Peyer's patch (tissue), 4 donors: ENCODE results near the gene SLC38A2. TPM values are rescaled to one million over a fixed set of nuclear protein-coding genes. Genes with fewer than 3 reads are reported as not detected.

ENCODE experiments used
- DNase-seq, 3 donors: peaks; one replicate each; pipeline ENCODE4 v3.0.0-alpha.2; 2017 to 2019
- H3K27ac ChIP-seq, 4 donors: fragments of 200-600 bp; sonication (generic); one replicate each; pipeline ENCODE4 v1.5.1; 2016 to 2019
- H3K27me3 ChIP-seq, 2 donors: fragments of 200-600 bp; sonication (generic); one replicate each; pipeline ENCODE4 v1.5.1; 2019
- H3K36me3 ChIP-seq, 3 donors: fragments of 200-600 bp; sonication (generic); one replicate each; pipeline ENCODE4 v1.5.1; 2016 to 2019
- H3K4me1 ChIP-seq, 4 donors: fragments of 200-600 bp; sonication (generic); one replicate each; pipeline ENCODE4 v1.5.1; 2016 to 2019
- H3K4me3 ChIP-seq, 4 donors: fragments of 200-600 bp; sonication (generic); 1 replicate in 3 of 4; 2 replicates in 1 of 4; pipeline ENCODE4 v1.5.1; 2016 to 2019; ENCODE audit warnings: mild to moderate bottlenecking in 1 of 4
- H3K9me3 ChIP-seq, 4 donors: fragments of 200-600 bp; sonication (generic); one replicate each; pipeline ENCODE4 v1.5.1; 2016 to 2019; ENCODE audit warnings: mild to moderate bottlenecking in 1 of 4
- POLR2A ChIP-seq, 2 donors: fragments of 450-650 bp; IDR thresholded peaks; one replicate each; pipeline ENCODE4 v1.5.1; 2017; ENCODE audit warnings: antibody characterized with exemption in 2 of 2, mild to moderate bottlenecking in 2 of 2, moderate library complexity in 2 of 2
- total RNA-seq, 4 donors: library from RNA; depleted of rRNA; stranded (reverse); fragments of >200 nt; gene quantifications; one replicate each; pipeline ENCODE4 v1.1.0, GENCODE V29; 2016
- TF ChIP-seq, protein P1 (sequence below), 6 experiments: fragments of 450-650 bp in 4 of 6; fragments of 200-600 bp in 2 of 6; sonication (generic) in 1 of 6; IDR thresholded peaks; one replicate each; pipeline ENCODE4 v1.5.1; 2017 to 2019; ENCODE audit warnings: antibody characterized with exemption in 6 of 6, mild to moderate bottlenecking in 3 of 6, moderate library complexity in 1 of 6

The SLC38A2 gene
- total RNA-seq, 4 donors from 2014 or later, result 93.1 to 173 (median 134) TPM

GRCh38 chr12:46370380-46370734, 2.2 kb downstream of the SLC38A2 start:
- TF ChIP-seq, protein P1, sequence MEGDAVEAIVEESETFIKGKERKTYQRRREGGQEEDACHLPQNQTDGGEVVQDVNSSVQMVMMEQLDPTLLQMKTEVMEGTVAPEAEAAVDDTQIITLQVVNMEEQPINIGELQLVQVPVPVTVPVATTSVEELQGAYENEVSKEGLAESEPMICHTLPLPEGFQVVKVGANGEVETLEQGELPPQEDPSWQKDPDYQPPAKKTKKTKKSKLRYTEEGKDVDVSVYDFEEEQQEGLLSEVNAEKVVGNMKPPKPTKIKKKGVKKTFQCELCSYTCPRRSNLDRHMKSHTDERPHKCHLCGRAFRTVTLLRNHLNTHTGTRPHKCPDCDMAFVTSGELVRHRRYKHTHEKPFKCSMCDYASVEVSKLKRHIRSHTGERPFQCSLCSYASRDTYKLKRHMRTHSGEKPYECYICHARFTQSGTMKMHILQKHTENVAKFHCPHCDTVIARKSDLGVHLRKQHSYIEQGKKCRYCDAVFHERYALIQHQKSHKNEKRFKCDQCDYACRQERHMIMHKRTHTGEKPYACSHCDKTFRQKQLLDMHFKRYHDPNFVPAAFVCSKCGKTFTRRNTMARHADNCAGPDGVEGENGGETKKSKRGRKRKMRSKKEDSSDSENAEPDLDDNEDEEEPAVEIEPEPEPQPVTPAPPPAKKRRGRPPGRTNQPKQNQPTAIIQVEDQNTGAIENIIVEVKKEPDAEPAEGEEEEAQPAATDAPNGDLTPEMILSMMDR (IDR thresholded peaks at IDR 0.05), result no peak
- TF ChIP-seq POLR2A (IDR thresholded peaks at IDR 0.05), result no peak
- no peaks in the 10 kb centered on the region for H3K27me3 ChIP-seq
- DNase-seq, result no peak
- H3K4me3 ChIP-seq, result peak overlapping the region; percentile 81 to 94 (median 92)
- peak overlapping the region; percentile 96 to 98 (median 98) for H3K27ac ChIP-seq
- no peaks in the 10 kb centered on the region for H3K9me3 ChIP-seq
- H3K4me1 ChIP-seq, result peaks cover 0 to 59% (median 22%) of the 10 kb centered on the region in 4 donors
- peaks cover 0 to 58% (median 2%) of the 10 kb centered on the region in 3 donors for H3K36me3 ChIP-seq

GRCh38 chr12:46369474-46370379, 2.8 kb downstream of the SLC38A2 start:
- Histone ChIP-seq H3K27ac (peak overlapping the region; percentile 11 to 98 (median 96)), H3K9me3 (no peaks in the 10 kb centered on the region), H3K27me3 (no peaks in the 10 kb centered on the region), H3K36me3 (peaks cover 0 to 64% (median 2%) of the 10 kb centered on the region in 3 donors), H3K4me1 (peaks cover 0 to 65% (median 22%) of the 10 kb centered on the region in 4 donors), H3K4me3 (peak overlapping the region; percentile 81 to 94 (median 92))
- no peak for DNase-seq
- no peak for TF ChIP-seq POLR2A (IDR thresholded peaks at IDR 0.05)
- TF ChIP-seq, protein P1 (IDR thresholded peaks at IDR 0.05), result no peak

DNA sequence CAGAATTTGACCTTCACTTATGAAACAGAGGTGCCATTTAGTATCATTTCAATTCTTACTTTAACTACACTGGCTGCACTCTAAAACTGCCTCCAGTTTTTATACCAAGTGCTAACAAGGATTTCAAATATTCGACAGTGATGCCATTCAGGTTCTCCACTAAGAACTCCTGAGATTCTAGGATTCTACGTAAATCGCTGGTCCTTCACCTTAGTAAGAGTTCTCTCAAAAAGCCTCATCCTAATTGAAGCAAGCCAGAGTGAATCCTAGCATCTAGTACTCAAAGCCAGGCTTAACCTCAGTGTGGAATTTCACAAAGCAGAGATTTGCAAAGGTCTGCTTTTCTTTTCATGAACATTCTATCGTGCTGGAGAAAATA, 3.5 kb downstream of the SLC38A2 start:
- H3K36me3 ChIP-seq, result peaks cover 0 to 71% (median 5%) of the 10 kb centered on the region in 3 donors
- H3K27ac ChIP-seq, result peak overlapping the region in 2 of 4 donors; percentile 26 to 98
- DNase-seq, result no peak
- H3K9me3 ChIP-seq, result no peaks in the 10 kb centered on the region
- TF ChIP-seq, protein P1 (IDR thresholded peaks at IDR 0.05), result no peak
- no peaks in the 10 kb centered on the region for H3K27me3 ChIP-seq
- peak overlapping the region; percentile 22 to 94 (median 92) for H3K4me3 ChIP-seq
- H3K4me1 ChIP-seq, result peaks cover 0 to 65% (median 23%) of the 10 kb centered on the region in 4 donors

- no peak for TF ChIP-seq POLR2A (IDR thresholded peaks at IDR 0.05)
- TF ChIP-seq, protein P1 (IDR thresholded peaks at IDR 0.05), result no peak
- Histone ChIP-seq H3K36me3 (peaks cover 0 to 75% (median 5%) of the 10 kb centered on the region in 3 donors), H3K27ac (peak overlapping the region in 3 of 4 donors; percentile 1 to 98 (median 26)), H3K4me1 (peaks cover 0 to 61% (median 25%) of the 10 kb centered on the region in 4 donors), H3K4me3 (peak overlapping the region in 3 of 4 donors; percentile 22 to 94 (median 89)), H3K27me3 (no peaks in the 10 kb centered on the region), H3K9me3 (no peaks in the 10 kb centered on the region)
- no peak for DNase-seq
Observed at GRCh38 chr12:46368684-46369083, 3.9 kb downstream of the SLC38A2 start.

DNA sequence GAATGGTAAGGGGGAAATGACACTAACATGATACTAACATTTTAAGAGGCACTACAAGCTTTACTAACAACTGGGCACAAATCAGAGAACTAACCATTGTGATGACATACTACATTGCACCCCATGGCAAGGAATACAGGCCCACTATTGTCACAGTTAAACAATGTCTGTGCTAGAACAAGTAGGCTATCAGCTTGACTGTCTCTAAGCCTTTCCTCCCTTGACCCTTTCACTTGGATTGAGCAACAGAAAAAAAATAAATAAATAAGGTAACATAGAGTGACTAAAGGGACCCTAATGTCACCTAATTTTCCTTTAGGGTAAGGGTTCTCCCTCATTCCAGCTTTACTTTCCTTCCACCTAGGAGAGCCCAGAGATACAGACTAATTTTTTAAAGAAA, 4.4 kb downstream of the SLC38A2 start:
- no peak for TF ChIP-seq POLR2A (IDR thresholded peaks at IDR 0.05)
- TF ChIP-seq, protein P1 (IDR thresholded peaks at IDR 0.05), result no peak
- Histone ChIP-seq H3K4me1 (peaks cover 0 to 57% (median 25%) of the 10 kb centered on the region in 4 donors), H3K27ac (peak overlapping the region in 2 of 4 donors; percentile 1 to 98), H3K36me3 (peaks cover 0 to 80% (median 5%) of the 10 kb centered on the region in 3 donors), H3K27me3 (no peaks in the 10 kb centered on the region), H3K9me3 (no peaks in the 10 kb centered on the region), H3K4me3 (peak overlapping the region in 2 of 4 donors; percentile 89 to 94)
- DNase-seq, result no peak
